ENCODE measurements around the gene RPAP2.
"Not testable (repeated sequence)": the region's sequence is repeated elsewhere in the genome, so short reads cannot be mapped to it uniquely, and the experiment has no call there.

Gene RPAP2

GRCh38 chr1:92323473-92324453, 24.9 kb downstream of the RPAP2 start:
- DNase-seq: no peak

GRCh38 chr1:92324784-92325183, 25.9 kb downstream of the RPAP2 start:
- DNase-seq: no peak

- DNase-seq: no peak
Measured at GRCh38 chr1:92326681-92327080, 27.8 kb downstream of the RPAP2 start.

GRCh38 chr1:92327794-92328193, 28.9 kb downstream of the RPAP2 start:
- no peak for DNase-seq

GRCh38 chr1:92329347-92330129, 30.7 kb downstream of the RPAP2 start:
- DNase-seq: no peak

- no peak for DNase-seq
Measured at GRCh38 chr1:92333668-92334067, 34.8 kb downstream of the RPAP2 start.

- DNase-seq: no peak
Measured at GRCh38 chr1:92340154-92340553, 41.3 kb downstream of the RPAP2 start.

GRCh38 chr1:92342401-92342800, 43.5 kb downstream of the RPAP2 start:
- DNase-seq: no peak

- no peak for DNase-seq
Measured at GRCh38 chr1:92343061-92343460, 44.2 kb downstream of the RPAP2 start.

- no peak for DNase-seq
Measured at GRCh38 chr1:92346866-92347640, 48.2 kb downstream of the RPAP2 start.

GRCh38 chr1:92352856-92353255, 54.0 kb downstream of the RPAP2 start:
- no peak for DNase-seq

- no peak for DNase-seq
Measured at GRCh38 chr1:92354259-92354658, 55.4 kb downstream of the RPAP2 start.

- no peak for DNase-seq
Measured at GRCh38 chr1:92356956-92357355, 58.1 kb downstream of the RPAP2 start.

GRCh38 chr1:92359382-92359781, 60.5 kb downstream of the RPAP2 start:
- DNase-seq: not testable (repeated sequence)

GRCh38 chr1:92359986-92360385, 61.1 kb downstream of the RPAP2 start:
- no peak for DNase-seq

- no peak for DNase-seq
Measured at GRCh38 chr1:92362970-92363369, 64.1 kb downstream of the RPAP2 start.

GRCh38 chr1:92363401-92363800, 64.5 kb downstream of the RPAP2 start:
- DNase-seq: no peak

GRCh38 chr1:92365378-92366039, 66.7 kb downstream of the RPAP2 start:
- no peak for DNase-seq

GRCh38 chr1:92366040-92366395, 67.2 kb downstream of the RPAP2 start:
- DNase-seq: no peak

GRCh38 chr1:92367496-92367895, 68.6 kb downstream of the RPAP2 start:
- DNase-seq: no peak

- DNase-seq: no peak
Measured at GRCh38 chr1:92372164-92372563, 73.3 kb downstream of the RPAP2 start.

GRCh38 chr1:92374223-92374622, 75.4 kb downstream of the RPAP2 start:
- DNase-seq: no peak

GRCh38 chr1:92376345-92376744, 77.5 kb downstream of the RPAP2 start:
- DNase-seq: no peak
